ENCODE data around the gene TOMM5. TPM values are rescaled to one million over a fixed set of nuclear protein-coding genes. Genes with fewer than 3 reads are reported as not detected.

Gene TOMM5
- total and polyA plus RNA-seq, 2 of the 13 experiments (the other 11 are each of a cell fraction or from before 2014, with no cell fraction given), result 147 to 315 TPM

DNA sequence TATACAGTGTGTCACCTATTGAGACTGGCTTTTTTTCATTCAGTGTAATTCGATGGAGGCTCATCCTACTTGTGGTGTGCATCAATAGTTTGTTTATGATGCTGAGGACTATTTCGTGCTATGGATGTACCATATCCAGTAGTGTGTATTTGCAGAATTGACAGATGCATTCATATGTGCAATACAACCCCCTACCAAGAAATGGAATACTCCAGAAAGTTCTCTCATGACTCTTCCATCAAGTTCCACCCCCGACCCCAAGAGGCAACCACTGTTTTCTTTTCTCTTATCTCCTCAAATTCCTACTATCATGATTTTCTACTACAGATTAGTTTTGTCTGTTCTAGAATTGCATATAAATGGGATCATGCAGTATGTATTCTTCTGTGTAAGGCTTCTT is 38.1 kb downstream of the TOMM5 start (continued):
- TF ChIP-seq ESRRA (CRISPR knock-in tag; IDR thresholded peaks at IDR 0.05; ENCODE audit: low read depth), result no peak
- no peak for TF ChIP-seq ZNF234 (CRISPR knock-in tag; conservative IDR thresholded peaks at IDR 0.05)
- TF ChIP-seq ZNF678 (CRISPR knock-in tag; IDR thresholded peaks at IDR 0.05), result no peak
- no peak for TF ChIP-seq ZNF557 (CRISPR knock-in tag; IDR thresholded peaks at IDR 0.05)
- TF ChIP-seq ZNF350 (CRISPR knock-in tag; IDR thresholded peaks at IDR 0.05; ENCODE audit: borderline replicate concordance, low read depth), result no peak
- no peak for TF ChIP-seq NCOR1 (IDR thresholded peaks at IDR 0.05; ENCODE audit: borderline replicate concordance, low read length)

DNA sequence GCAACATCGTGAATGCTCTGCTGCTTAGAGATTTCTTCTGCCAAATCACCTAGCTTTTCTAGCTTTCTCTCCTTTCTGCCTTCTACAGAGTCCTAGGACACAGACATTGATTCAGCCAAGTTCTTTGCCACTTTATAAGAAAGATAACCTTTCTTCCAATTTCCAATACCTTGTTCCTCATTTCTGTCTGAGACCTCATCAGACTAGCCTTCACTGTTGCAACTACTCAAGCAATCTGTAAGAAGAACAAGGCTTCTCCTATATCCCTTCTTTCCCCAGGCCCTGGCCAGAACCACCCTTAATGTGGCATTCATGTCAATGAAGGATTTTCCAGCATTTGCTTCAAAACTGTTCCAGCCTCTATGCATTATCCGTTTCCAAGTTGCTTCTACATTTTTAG is 40.5 kb downstream of the TOMM5 start:
- ChIA-PET POLR2A (no interaction called here), CTCF (ENCODE audit: low intra/inter-chr PET ratio, low total read pairs) (no interaction called here)
- no peaks in the 10 kb centered on the region for H4K20me1 ChIP-seq (ENCODE audit: insufficient read depth, low read length)
- no peak overlapping the region for H3K9ac ChIP-seq (ENCODE audit: insufficient read depth, low read depth, low read length)
- H3K27ac ChIP-seq (ENCODE audit: extremely low read length, insufficient read depth, low read length), result no peak overlapping the region
- H3K27me3 ChIP-seq (ENCODE audit: control insufficient read depth in 1 of 2, insufficient read depth in 2 of 2, low read length in 2 of 2), result no peaks in the 10 kb centered on the region
- TF ChIP-seq, protein P1, sequence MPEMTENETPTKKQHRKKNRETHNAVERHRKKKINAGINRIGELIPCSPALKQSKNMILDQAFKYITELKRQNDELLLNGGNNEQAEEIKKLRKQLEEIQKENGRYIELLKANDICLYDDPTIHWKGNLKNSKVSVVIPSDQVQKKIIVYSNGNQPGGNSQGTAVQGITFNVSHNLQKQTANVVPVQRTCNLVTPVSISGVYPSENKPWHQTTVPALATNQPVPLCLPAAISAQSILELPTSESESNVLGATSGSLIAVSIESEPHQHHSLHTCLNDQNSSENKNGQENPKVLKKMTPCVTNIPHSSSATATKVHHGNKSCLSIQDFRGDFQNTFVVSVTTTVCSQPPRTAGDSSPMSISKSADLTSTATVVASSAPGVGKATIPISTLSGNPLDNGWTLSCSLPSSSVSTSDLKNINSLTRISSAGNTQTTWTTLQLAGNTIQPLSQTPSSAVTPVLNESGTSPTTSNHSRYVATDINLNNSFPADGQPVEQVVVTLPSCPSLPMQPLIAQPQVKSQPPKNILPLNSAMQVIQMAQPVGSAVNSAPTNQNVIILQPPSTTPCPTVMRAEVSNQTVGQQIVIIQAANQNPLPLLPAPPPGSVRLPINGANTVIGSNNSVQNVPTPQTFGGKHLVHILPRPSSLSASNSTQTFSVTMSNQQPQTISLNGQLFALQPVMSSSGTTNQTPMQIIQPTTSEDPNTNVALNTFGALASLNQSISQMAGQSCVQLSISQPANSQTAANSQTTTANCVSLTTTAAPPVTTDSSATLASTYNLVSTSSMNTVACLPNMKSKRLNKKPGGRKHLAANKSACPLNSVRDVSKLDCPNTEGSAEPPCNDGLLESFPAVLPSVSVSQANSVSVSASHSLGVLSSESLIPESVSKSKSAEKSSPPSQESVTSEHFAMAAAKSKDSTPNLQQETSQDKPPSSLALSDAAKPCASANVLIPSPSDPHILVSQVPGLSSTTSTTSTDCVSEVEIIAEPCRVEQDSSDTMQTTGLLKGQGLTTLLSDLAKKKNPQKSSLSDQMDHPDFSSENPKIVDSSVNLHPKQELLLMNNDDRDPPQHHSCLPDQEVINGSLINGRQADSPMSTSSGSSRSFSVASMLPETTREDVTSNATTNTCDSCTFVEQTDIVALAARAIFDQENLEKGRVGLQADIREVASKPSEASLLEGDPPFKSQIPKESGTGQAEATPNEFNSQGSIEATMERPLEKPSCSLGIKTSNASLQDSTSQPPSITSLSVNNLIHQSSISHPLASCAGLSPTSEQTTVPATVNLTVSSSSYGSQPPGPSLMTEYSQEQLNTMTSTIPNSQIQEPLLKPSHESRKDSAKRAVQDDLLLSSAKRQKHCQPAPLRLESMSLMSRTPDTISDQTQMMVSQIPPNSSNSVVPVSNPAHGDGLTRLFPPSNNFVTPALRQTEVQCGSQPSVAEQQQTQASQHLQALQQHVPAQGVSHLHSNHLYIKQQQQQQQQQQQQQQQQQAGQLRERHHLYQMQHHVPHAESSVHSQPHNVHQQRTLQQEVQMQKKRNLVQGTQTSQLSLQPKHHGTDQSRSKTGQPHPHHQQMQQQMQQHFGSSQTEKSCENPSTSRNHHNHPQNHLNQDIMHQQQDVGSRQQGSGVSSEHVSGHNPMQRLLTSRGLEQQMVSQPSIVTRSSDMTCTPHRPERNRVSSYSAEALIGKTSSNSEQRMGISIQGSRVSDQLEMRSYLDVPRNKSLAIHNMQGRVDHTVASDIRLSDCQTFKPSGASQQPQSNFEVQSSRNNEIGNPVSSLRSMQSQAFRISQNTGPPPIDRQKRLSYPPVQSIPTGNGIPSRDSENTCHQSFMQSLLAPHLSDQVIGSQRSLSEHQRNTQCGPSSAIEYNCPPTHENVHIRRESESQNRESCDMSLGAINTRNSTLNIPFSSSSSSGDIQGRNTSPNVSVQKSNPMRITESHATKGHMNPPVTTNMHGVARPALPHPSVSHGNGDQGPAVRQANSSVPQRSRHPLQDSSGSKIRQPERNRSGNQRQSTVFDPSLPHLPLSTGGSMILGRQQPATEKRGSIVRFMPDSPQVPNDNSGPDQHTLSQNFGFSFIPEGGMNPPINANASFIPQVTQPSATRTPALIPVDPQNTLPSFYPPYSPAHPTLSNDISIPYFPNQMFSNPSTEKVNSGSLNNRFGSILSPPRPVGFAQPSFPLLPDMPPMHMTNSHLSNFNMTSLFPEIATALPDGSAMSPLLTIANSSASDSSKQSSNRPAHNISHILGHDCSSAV (CRISPR knock-in tag; IDR thresholded peaks at IDR 0.05; ENCODE audit: borderline replicate concordance), result no peak
- TF ChIP-seq ZNF629 (CRISPR knock-in tag; conservative IDR thresholded peaks at IDR 0.05) (no peak), NR2F2 (IDR thresholded peaks at IDR 0.05; ENCODE audit: borderline replicate concordance, low read depth) (no peak), ELF1 (CRISPR knock-in tag; IDR thresholded peaks at IDR 0.05) (no peak), ZNF619 (CRISPR knock-in tag; IDR thresholded peaks at IDR 0.05) (no peak), YEATS2 (CRISPR knock-in tag; IDR thresholded peaks at IDR 0.05; ENCODE audit: borderline replicate concordance) (no peak)
- H3K79me2 ChIP-seq (ENCODE audit: insufficient read depth, low read length), result no peaks in the 10 kb centered on the region
- ATAC-seq (no peak), DNase-seq (ENCODE audit: low spot score) (no peak), FAIRE-seq (no peak)
- no peak overlapping the region for H3K4me2 ChIP-seq (ENCODE audit: low read depth, low read length)
- intact Hi-C loops (cut with micrococcal nuclease; ENCODE audit: unreplicated experiment) (no loop called here), in situ Hi-C loops (cut with HindIII; ENCODE audit: extremely low pct_ligation_motif_present, low pct_unique_long_range_greater_than_20kb) (no loop called here)
- H3K4me3 ChIP-seq (replicated peaks in 1 of 3; ENCODE audit: insufficient read depth in 1 of 3, low read depth in 2 of 3, low read length in 3 of 3), result no peak overlapping the region
- BruUV-seq (replicated peaks), result no TSS peak
- no peaks in the 10 kb centered on the region for H3K36me3 ChIP-seq (replicated peaks in 1 of 2; ENCODE audit: control insufficient read depth in 1 of 2, insufficient read depth in 2 of 2, low read length in 2 of 2)
- no peaks in the 10 kb centered on the region for H3K9me3 ChIP-seq (ENCODE audit: low read length)
- no peaks in the 10 kb centered on the region for H3K4me1 ChIP-seq (ENCODE audit: insufficient read depth, low read length)
- H2AFZ ChIP-seq (ENCODE audit: low read length), result no peak overlapping the region
- 91% methylated on average over 2 of the region's 2 CpGs for WGBS (ENCODE audit: low lambda C conversion rate)

All from HepG2 (cell line).